ENCODE measurements around the gene TTC4. TPM values are rescaled to one million over a fixed set of nuclear protein-coding genes. Genes with fewer than 3 reads are reported as not detected.

TTC4 gene
- total RNA-seq, 1 donor, result 27.9 TPM

GRCh38 chr1:54748094-54748835, 32.6 kb downstream of the TTC4 start:
- Histone ChIP-seq H2AFZ (ENCODE audit: low read length) (no peak overlapping the region), H3K4me2 (ENCODE audit: insufficient read depth, low read length) (no peak overlapping the region), H4K20me1 (ENCODE audit: insufficient read depth, low read length) (no peaks in the 10 kb centered on the region), H3K27ac (ENCODE audit: low read depth, low read length) (no peak overlapping the region), H3K79me2 (ENCODE audit: insufficient read depth, low read length) (no peaks in the 10 kb centered on the region), H3K4me3 (ENCODE audit: insufficient read depth, low read length) (no peak overlapping the region), H3K9me3 (ENCODE audit: low read depth, low read length) (no peaks in the 10 kb centered on the region), H3K27me3 (ENCODE audit: insufficient read depth, low read length) (peaks cover 2% of the 10 kb centered on the region), H3K4me1 (ENCODE audit: insufficient read depth, low read length) (no peaks in the 10 kb centered on the region), H3K36me3 (ENCODE audit: insufficient read depth, low read length) (no peaks in the 10 kb centered on the region)
- peak; percentile 18 for DNase-seq (ENCODE audit: insufficient read length, low spot score, missing footprints)
- TF ChIP-seq, protein P1, sequence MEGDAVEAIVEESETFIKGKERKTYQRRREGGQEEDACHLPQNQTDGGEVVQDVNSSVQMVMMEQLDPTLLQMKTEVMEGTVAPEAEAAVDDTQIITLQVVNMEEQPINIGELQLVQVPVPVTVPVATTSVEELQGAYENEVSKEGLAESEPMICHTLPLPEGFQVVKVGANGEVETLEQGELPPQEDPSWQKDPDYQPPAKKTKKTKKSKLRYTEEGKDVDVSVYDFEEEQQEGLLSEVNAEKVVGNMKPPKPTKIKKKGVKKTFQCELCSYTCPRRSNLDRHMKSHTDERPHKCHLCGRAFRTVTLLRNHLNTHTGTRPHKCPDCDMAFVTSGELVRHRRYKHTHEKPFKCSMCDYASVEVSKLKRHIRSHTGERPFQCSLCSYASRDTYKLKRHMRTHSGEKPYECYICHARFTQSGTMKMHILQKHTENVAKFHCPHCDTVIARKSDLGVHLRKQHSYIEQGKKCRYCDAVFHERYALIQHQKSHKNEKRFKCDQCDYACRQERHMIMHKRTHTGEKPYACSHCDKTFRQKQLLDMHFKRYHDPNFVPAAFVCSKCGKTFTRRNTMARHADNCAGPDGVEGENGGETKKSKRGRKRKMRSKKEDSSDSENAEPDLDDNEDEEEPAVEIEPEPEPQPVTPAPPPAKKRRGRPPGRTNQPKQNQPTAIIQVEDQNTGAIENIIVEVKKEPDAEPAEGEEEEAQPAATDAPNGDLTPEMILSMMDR (IDR thresholded peaks at IDR 0.05; ENCODE audit: extremely low read depth, low read depth, low read length), result no peak

DNA sequence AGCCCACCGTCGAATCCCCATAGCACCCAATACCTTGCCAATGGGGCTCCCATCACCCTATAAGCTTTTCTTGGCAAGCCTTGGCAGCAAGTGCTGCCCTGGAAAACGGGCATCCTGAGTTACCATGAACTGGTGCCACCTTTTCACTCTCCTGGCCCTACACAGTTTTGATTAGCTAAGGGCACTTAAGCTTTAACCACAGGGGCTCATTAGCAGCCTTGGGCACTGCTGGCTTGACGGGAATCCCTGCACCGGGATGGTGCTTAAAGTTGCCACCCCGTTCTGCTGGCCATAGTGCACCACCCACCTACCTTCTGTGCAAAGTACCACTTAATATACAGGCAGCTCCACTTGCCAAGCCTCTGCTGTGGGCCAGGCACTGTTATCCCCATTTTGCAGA, 34.9 kb downstream of the TTC4 start:
- H3K79me2 ChIP-seq (ENCODE audit: insufficient read depth, low read length), result no peaks in the 10 kb centered on the region
- no peak overlapping the region for H3K4me2 ChIP-seq (ENCODE audit: insufficient read depth, low read length)
- no peak overlapping the region for H3K4me3 ChIP-seq (ENCODE audit: insufficient read depth, low read length)
- H3K27me3 ChIP-seq (ENCODE audit: insufficient read depth, low read length), result peaks cover 2% of the 10 kb centered on the region
- peak; percentile 73 for DNase-seq (ENCODE audit: insufficient read length, low spot score, missing footprints)
- H3K36me3 ChIP-seq (ENCODE audit: insufficient read depth, low read length), result no peaks in the 10 kb centered on the region
- H2AFZ ChIP-seq (ENCODE audit: low read length), result no peak overlapping the region
- no peak overlapping the region for H3K27ac ChIP-seq (ENCODE audit: low read depth, low read length)
- no peaks in the 10 kb centered on the region for H4K20me1 ChIP-seq (ENCODE audit: insufficient read depth, low read length)
- TF ChIP-seq, protein P1 (IDR thresholded peaks at IDR 0.05; ENCODE audit: extremely low read depth, low read depth, low read length), result no peak
- no peaks in the 10 kb centered on the region for H3K4me1 ChIP-seq (ENCODE audit: insufficient read depth, low read length)
- no peaks in the 10 kb centered on the region for H3K9me3 ChIP-seq (ENCODE audit: low read depth, low read length)

DNA sequence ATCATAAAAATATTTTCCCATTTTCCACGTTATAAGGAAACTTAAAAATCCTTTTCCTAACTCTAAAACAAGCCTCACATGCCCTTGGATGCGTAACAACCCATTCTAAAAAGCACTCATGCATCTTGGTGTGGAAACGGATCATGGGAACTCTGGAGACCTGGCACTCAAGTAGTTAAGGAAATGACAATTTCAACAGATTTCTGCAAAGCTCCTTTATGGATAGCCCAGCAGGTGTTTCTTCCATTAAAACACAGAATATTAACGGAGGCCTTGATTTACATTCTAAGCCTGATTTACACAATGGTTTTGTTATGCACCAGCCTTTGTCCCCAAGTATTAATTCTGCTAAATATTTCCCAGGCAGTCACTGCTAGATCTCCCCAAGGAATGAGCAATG, 35.8 kb downstream of the TTC4 start:
- no peak overlapping the region for H3K27ac ChIP-seq (ENCODE audit: low read depth, low read length)
- peaks cover 2% of the 10 kb centered on the region for H3K27me3 ChIP-seq (ENCODE audit: insufficient read depth, low read length)
- peak; percentile 73 for DNase-seq (ENCODE audit: insufficient read length, low spot score, missing footprints)
- H3K36me3 ChIP-seq (ENCODE audit: insufficient read depth, low read length), result no peaks in the 10 kb centered on the region
- H3K79me2 ChIP-seq (ENCODE audit: insufficient read depth, low read length), result no peaks in the 10 kb centered on the region
- TF ChIP-seq, protein P1 (IDR thresholded peaks at IDR 0.05; ENCODE audit: extremely low read depth, low read depth, low read length), result no peak
- no peak overlapping the region for H3K4me3 ChIP-seq (ENCODE audit: insufficient read depth, low read length)
- no peak overlapping the region for H2AFZ ChIP-seq (ENCODE audit: low read length)
- no peaks in the 10 kb centered on the region for H3K4me1 ChIP-seq (ENCODE audit: insufficient read depth, low read length)
- H3K4me2 ChIP-seq (ENCODE audit: insufficient read depth, low read length), result no peak overlapping the region
- H3K9me3 ChIP-seq (ENCODE audit: low read depth, low read length), result no peaks in the 10 kb centered on the region
- no peaks in the 10 kb centered on the region for H4K20me1 ChIP-seq (ENCODE audit: insufficient read depth, low read length)

DNA sequence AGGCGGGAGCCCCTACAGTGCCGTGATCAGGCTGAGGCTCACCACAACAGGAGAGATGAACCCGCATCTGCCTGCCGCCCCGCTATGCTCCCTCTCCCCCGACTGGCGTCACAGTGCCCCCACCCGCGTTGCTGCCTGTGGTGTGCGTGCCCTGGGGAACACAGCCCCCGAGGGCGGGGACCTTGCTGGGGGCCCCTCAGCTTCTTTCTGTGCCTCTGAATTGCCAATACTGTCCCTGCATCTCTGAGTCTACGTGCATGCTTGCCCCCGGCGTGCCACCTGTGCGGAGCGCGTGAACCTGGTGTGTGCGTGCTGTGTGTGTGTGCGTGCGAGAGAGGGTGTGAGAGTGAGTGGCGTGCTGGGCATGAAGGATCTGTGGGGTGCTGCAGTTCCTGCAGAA, 38.4 kb downstream of the TTC4 start:
- H3K9me3 ChIP-seq (ENCODE audit: low read depth, low read length), result no peaks in the 10 kb centered on the region
- H3K27me3 ChIP-seq (ENCODE audit: insufficient read depth, low read length), result peaks cover 2% of the 10 kb centered on the region
- H3K4me3 ChIP-seq (ENCODE audit: insufficient read depth, low read length), result no peak overlapping the region
- H3K4me1 ChIP-seq (ENCODE audit: insufficient read depth, low read length), result no peaks in the 10 kb centered on the region
- TF ChIP-seq, protein P1 (IDR thresholded peaks at IDR 0.05; ENCODE audit: extremely low read depth, low read depth, low read length), result no peak
- no peaks in the 10 kb centered on the region for H3K79me2 ChIP-seq (ENCODE audit: insufficient read depth, low read length)
- H3K27ac ChIP-seq (ENCODE audit: low read depth, low read length), result no peak overlapping the region
- peaks cover 11% of the 10 kb centered on the region for H3K36me3 ChIP-seq (ENCODE audit: insufficient read depth, low read length)
- no peak overlapping the region for H3K4me2 ChIP-seq (ENCODE audit: insufficient read depth, low read length)
- peak; percentile 52 for DNase-seq (ENCODE audit: insufficient read length, low spot score, missing footprints)
- no peak overlapping the region for H2AFZ ChIP-seq (ENCODE audit: low read length)
- no peaks in the 10 kb centered on the region for H4K20me1 ChIP-seq (ENCODE audit: insufficient read depth, low read length)
